KMS-11 (cell line): ENCODE measurements around the gene RAD51B.

ENCODE experiments used
- H2AFZ ChIP-seq: fragments of 200-600 bp; sonication (generic); 2 replicates; pipeline ENCODE4 v1.6.1; 2016; ENCODE audit warnings: antibody characterized with exemption, mixed run types, low read depth
- H3K27ac ChIP-seq: fragments of 200-600 bp; sonication (generic); 2 replicates; pipeline ENCODE4 v1.6.1; 2016; ENCODE audit warnings: mild to moderate bottlenecking, mixed run types
- H3K27me3 ChIP-seq: fragments of 200-600 bp; sonication (generic); 2 replicates; pipeline ENCODE4 v1.6.1; 2017; ENCODE audit warnings: mild to moderate bottlenecking, low read depth, mixed run types, moderate library complexity; ENCODE audit not compliant: insufficient read depth
- H3K36me3 ChIP-seq: fragments of 200-600 bp; sonication (generic); 2 replicates; pipeline ENCODE4 v1.6.1; 2017; ENCODE audit warnings: mild to moderate bottlenecking, mixed run types; ENCODE audit not compliant: insufficient read depth
- H3K4me1 ChIP-seq: fragments of 200-600 bp; sonication (generic); 2 replicates; pipeline ENCODE4 v1.6.1; 2016; ENCODE audit warnings: mild to moderate bottlenecking, low read depth, mixed run types; ENCODE audit not compliant: poor library complexity, severe bottlenecking
- H3K4me2 ChIP-seq: fragments of 200-600 bp; sonication (generic); 2 replicates; pipeline ENCODE4 v1.7.0; 2016; ENCODE audit warnings: mild to moderate bottlenecking, mixed run types
- H3K4me3 ChIP-seq: fragments of 200-600 bp; sonication (generic); IDR thresholded peaks from 2 replicates; pipeline ENCODE4 v1.6.1; 2017; ENCODE audit warnings: low read depth, low read length, mixed read lengths; ENCODE audit not compliant: insufficient read depth
- H3K79me2 ChIP-seq: fragments of 200-600 bp; sonication (generic); 2 replicates; pipeline ENCODE4 v1.6.1; 2016; ENCODE audit warnings: low read depth, mixed run types; ENCODE audit not compliant: insufficient read depth
- H3K9ac ChIP-seq: fragments of 200-600 bp; sonication (generic); 2 replicates; pipeline ENCODE4 v1.6.1; 2016; ENCODE audit warnings: mild to moderate bottlenecking, mixed run types
- H4K20me1 ChIP-seq: fragments of 200-600 bp; sonication (generic); 2 replicates; pipeline ENCODE4 v1.6.1; 2016; ENCODE audit warnings: mild to moderate bottlenecking, mixed run types; ENCODE audit not compliant: insufficient read depth
- CTCF ChIP-seq: fragments of 200-600 bp; sonication (generic); conservative IDR thresholded peaks from 2 replicates; pipeline ENCODE4 v1.6.1; 2017; ENCODE audit warnings: low read depth, mild to moderate bottlenecking, antibody characterized with exemption, low read length, moderate library complexity, mixed read lengths

RAD51B gene

GRCh38 chr14:68247274-68247673, 427.7 kb downstream of the RAD51B start:
- H3K4me3 ChIP-seq = no peak overlapping the region
- H3K9ac ChIP-seq = no peak overlapping the region
- H3K4me1 ChIP-seq = peaks cover 60% of the 10 kb centered on the region
- no peaks in the 10 kb centered on the region for H4K20me1 ChIP-seq
- no peak for TF ChIP-seq CTCF
- no peak overlapping the region for H3K27ac ChIP-seq
- no peak overlapping the region for H3K4me2 ChIP-seq
- no peaks in the 10 kb centered on the region for H3K36me3 ChIP-seq
- no peaks in the 10 kb centered on the region for H3K27me3 ChIP-seq
- H3K79me2 ChIP-seq = no peaks in the 10 kb centered on the region
- no peak overlapping the region for H2AFZ ChIP-seq

GRCh38 chr14:68247676-68248268, 428.2 kb downstream of the RAD51B start:
- Histone ChIP-seq H3K79me2 (no peaks in the 10 kb centered on the region), H3K9ac (no peak overlapping the region), H3K4me2 (no peak overlapping the region), H2AFZ (no peak overlapping the region), H3K27ac (no peak overlapping the region), H3K4me1 (peaks cover 60% of the 10 kb centered on the region), H3K4me3 (no peak overlapping the region), H3K36me3 (no peaks in the 10 kb centered on the region), H4K20me1 (no peaks in the 10 kb centered on the region), H3K27me3 (no peaks in the 10 kb centered on the region)
- TF ChIP-seq CTCF = no peak

GRCh38 chr14:68248481-68249255, 429.1 kb downstream of the RAD51B start:
- Histone ChIP-seq H2AFZ (no peak overlapping the region), H3K27ac (no peak overlapping the region), H3K4me1 (peaks cover 57% of the 10 kb centered on the region)

GRCh38 chr14:68249661-68250451, 430.3 kb downstream of the RAD51B start:
- no peak overlapping the region for H3K9ac ChIP-seq
- H3K27ac ChIP-seq = no peak overlapping the region
- no peaks in the 10 kb centered on the region for H3K79me2 ChIP-seq
- no peaks in the 10 kb centered on the region for H3K36me3 ChIP-seq
- H3K4me3 ChIP-seq = no peak overlapping the region
- no peaks in the 10 kb centered on the region for H4K20me1 ChIP-seq
- H3K4me1 ChIP-seq = peaks cover 54% of the 10 kb centered on the region
- TF ChIP-seq CTCF = no peak
- no peak overlapping the region for H2AFZ ChIP-seq
- no peak overlapping the region for H3K4me2 ChIP-seq
- H3K27me3 ChIP-seq = no peaks in the 10 kb centered on the region

More at GRCh38 chr14:68248481-68249255, 429.1 kb downstream of the RAD51B start:
- H3K9ac ChIP-seq = no peak overlapping the region
- H3K4me2 ChIP-seq = no peak overlapping the region
- H3K4me3 ChIP-seq = no peak overlapping the region
- H3K36me3 ChIP-seq = no peaks in the 10 kb centered on the region
- peak; percentile 71 for TF ChIP-seq CTCF
- no peaks in the 10 kb centered on the region for H4K20me1 ChIP-seq
- no peaks in the 10 kb centered on the region for H3K27me3 ChIP-seq
- H3K79me2 ChIP-seq = no peaks in the 10 kb centered on the region
